Panc1 (cell line): ENCODE measurements around the gene ZFTA. TPM values are rescaled to one million over a fixed set of nuclear protein-coding genes. Genes with fewer than 3 reads are reported as not detected.

Experiments
- ATAC-seq: fragments of 200-7000 bp; cut with Tn5 transposase; 2 replicates; pipeline ENCODE4 v1.9.1; 2020; ENCODE audit warnings: mild to moderate bottlenecking, moderate library complexity
- BruUV-seq: library from RNA; stranded (reverse); fragments of 400-500 nt; replicated peaks from 2 replicates; lab custom pipeline; 2021; lab: Mats Ljungman, UMichigan
- CTCF ChIA-PET: fragments of 300-600 bp; sonication (Branson Sonifier 250); formaldehyde crosslinking; loops from one replicate; lab custom pipeline; 2022; ENCODE audit warnings: antibody characterized with exemption; lab: Charles Lee
- POLR2A ChIA-PET: fragments of 300-600 bp; sonication (Branson Sonifier 250); formaldehyde crosslinking; loops from one replicate; lab custom pipeline; 2022; ENCODE audit warnings: antibody characterized with exemption; lab: Charles Lee
- DNase-seq: peaks from one replicate; pipeline ENCODE4 v3.0.0-alpha.2; 2010; ENCODE audit warnings: low read depth, low spot score
- H3K27ac ChIP-seq: 2 replicates; pipeline ENCODE4 v1.5.1; 2011; ENCODE audit warnings: mild to moderate bottlenecking, low read length, inconsistent platforms
- H3K27me3 ChIP-seq: fragments of 200-500 bp; sonication (Bioruptor generic); 2 replicates; pipeline ENCODE4 v1.6.0; 2014; ENCODE audit warnings: low read length, inconsistent platforms; ENCODE audit not compliant: control insufficient read depth, insufficient read depth
- H3K36me3 ChIP-seq: fragments of 200-500 bp; sonication (Bioruptor generic); 2 replicates; pipeline ENCODE4 v1.5.1; 2014; ENCODE audit warnings: inconsistent platforms, mild to moderate bottlenecking, low read length, moderate library complexity; ENCODE audit not compliant: control insufficient read depth, insufficient read depth
- H3K4me1 ChIP-seq: 2 replicates; pipeline ENCODE4 v1.5.1; 2011; ENCODE audit warnings: inconsistent platforms, mild to moderate bottlenecking, low read length, moderate library complexity; ENCODE audit not compliant: control insufficient read depth, insufficient read depth
- H3K4me3 ChIP-seq, 2 experiments: 2 replicates each; pipeline ENCODE4 v1.5.1; 2011 to 2012; ENCODE audit warnings: low read depth in 2 of 2, low read length in 2 of 2, mild to moderate bottlenecking in 2 of 2, inconsistent platforms in 1 of 2, moderate library complexity in 1 of 2
- H3K9me3 ChIP-seq: fragments of 200-500 bp; sonication (Bioruptor generic); 2 replicates; pipeline ENCODE4 v1.5.1; 2014; ENCODE audit warnings: low read depth, mild to moderate bottlenecking, inconsistent platforms, low read length, moderate library complexity; ENCODE audit not compliant: control insufficient read depth, insufficient read depth
- POLR2AphosphoS5 ChIP-seq: IDR thresholded peaks from 2 replicates; pipeline ENCODE4 v1.6.1; 2012; ENCODE audit warnings: mild to moderate bottlenecking, low read depth, low read length, moderate library complexity
- SIN3A ChIP-seq: IDR thresholded peaks from 2 replicates; pipeline ENCODE4 v1.6.1; 2012; ENCODE audit warnings: low read depth, mild to moderate bottlenecking, low read length, moderate library complexity, borderline replicate concordance; ENCODE audit not compliant: insufficient read depth
- TCF7L2 ChIP-seq: IDR thresholded peaks from 2 replicates; pipeline ENCODE4 v1.6.1; 2011; ENCODE audit warnings: mild to moderate bottlenecking, low read depth, low read length, inconsistent platforms
- in situ Hi-C: cut with HindIII; loops from 2 replicates; pipeline ENCODE4 v1.10.0; 2016; ENCODE audit warnings: low sequenced_read_pairs, low pct_unique_long_range_greater_than_20kb
- intact Hi-C: fragments of 100-400 bp; cut with micrococcal nuclease; formaldehyde crosslinking; loops from one replicate; pipeline ENCODE4 v1.10.0; 2022; ENCODE audit not compliant: unreplicated experiment
- total RNA-seq: library from RNA; stranded (reverse); gene quantifications from one replicate; pipeline ENCODE4 v1.2.1, GENCODE V29; 2021; ENCODE audit not compliant: unreplicated experiment
- TF ChIP-seq, protein P1 (sequence below): fragments of 450-650 bp; IDR thresholded peaks from 2 replicates; pipeline ENCODE4 v1.5.1; 2017; ENCODE audit warnings: mild to moderate bottlenecking
- TF ChIP-seq, protein P2 (sequence below), 2 experiments: IDR thresholded peaks; 2 replicates each; pipeline ENCODE4 v1.6.1; 2011 to 2012; ENCODE audit warnings: low read depth in 2 of 2, control low read depth in 1 of 2, low read length in 1 of 2, mild to moderate bottlenecking in 1 of 2, moderate library complexity in 1 of 2; ENCODE audit not compliant: insufficient read depth in 1 of 2

The ZFTA gene
- total RNA-seq, 1 experiment from 2014 or later, result 16.1 TPM

DNA sequence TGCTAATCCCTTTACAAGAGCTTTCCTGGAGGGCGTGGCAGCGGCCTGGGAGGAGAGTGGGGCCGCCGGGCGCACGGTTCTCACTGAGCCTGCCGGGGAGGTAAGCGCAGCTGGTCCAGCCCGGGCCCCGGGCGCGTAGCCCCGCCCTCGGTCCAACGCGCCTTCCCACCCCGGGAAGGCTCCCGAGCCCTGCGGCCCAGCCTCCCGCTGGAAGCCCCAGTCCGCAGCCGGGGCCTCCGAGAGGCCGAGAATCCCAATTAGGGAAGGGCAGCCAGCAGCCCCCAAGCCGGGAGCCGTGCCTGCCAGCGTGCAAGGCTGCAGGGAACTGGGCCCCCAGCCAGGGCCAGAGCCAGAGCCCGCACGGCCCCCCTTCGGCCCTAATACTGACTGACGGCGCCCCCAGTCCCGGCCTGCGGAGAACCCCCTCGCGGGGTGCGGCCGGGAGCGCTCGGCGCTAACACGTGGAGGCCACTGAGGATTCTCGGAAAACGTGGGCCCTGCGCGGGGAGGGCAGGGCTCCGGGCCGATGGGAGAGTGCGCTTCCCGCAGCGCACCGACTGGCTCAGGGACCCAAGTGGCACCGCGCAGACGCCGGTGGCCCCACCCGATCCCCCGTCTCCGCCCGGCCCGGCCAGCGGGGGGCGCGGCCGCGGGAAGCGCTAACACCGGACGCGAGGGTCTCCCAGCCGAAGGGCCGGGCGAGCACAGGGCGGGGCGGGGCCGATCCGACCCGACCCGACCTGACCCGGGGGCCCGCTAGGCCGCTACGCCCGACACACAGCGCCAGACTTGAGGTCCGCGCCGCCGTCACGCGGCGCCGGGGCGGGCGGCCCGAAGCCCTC, 5.7 kb downstream of the ZFTA start:
- in situ Hi-C loops (no loop called here), intact Hi-C loops (loop anchor here (10.0 kb wide), 1 partner anchor 72 kb away; the partner anchor contains the start of gene MARK2)
- no peaks in the 10 kb centered on the region for H3K9me3 ChIP-seq
- DNase-seq (no peak), ATAC-seq (no peak)
- H3K36me3 ChIP-seq, result peaks cover 13% of the 10 kb centered on the region; the same call in 1 of the 2 replicates
- no peaks in the 10 kb centered on the region for H3K27me3 ChIP-seq
- ChIA-PET POLR2A (no interaction called here), CTCF (no interaction called here)
- BruUV-seq, result no TSS peak
- peaks cover 8% of the 10 kb centered on the region for H3K4me1 ChIP-seq
- TF ChIP-seq, protein P1, sequence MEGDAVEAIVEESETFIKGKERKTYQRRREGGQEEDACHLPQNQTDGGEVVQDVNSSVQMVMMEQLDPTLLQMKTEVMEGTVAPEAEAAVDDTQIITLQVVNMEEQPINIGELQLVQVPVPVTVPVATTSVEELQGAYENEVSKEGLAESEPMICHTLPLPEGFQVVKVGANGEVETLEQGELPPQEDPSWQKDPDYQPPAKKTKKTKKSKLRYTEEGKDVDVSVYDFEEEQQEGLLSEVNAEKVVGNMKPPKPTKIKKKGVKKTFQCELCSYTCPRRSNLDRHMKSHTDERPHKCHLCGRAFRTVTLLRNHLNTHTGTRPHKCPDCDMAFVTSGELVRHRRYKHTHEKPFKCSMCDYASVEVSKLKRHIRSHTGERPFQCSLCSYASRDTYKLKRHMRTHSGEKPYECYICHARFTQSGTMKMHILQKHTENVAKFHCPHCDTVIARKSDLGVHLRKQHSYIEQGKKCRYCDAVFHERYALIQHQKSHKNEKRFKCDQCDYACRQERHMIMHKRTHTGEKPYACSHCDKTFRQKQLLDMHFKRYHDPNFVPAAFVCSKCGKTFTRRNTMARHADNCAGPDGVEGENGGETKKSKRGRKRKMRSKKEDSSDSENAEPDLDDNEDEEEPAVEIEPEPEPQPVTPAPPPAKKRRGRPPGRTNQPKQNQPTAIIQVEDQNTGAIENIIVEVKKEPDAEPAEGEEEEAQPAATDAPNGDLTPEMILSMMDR, result no peak
- H3K4me3 ChIP-seq, result no peak overlapping the region
- H3K27ac ChIP-seq, result no peak overlapping the region

DNA sequence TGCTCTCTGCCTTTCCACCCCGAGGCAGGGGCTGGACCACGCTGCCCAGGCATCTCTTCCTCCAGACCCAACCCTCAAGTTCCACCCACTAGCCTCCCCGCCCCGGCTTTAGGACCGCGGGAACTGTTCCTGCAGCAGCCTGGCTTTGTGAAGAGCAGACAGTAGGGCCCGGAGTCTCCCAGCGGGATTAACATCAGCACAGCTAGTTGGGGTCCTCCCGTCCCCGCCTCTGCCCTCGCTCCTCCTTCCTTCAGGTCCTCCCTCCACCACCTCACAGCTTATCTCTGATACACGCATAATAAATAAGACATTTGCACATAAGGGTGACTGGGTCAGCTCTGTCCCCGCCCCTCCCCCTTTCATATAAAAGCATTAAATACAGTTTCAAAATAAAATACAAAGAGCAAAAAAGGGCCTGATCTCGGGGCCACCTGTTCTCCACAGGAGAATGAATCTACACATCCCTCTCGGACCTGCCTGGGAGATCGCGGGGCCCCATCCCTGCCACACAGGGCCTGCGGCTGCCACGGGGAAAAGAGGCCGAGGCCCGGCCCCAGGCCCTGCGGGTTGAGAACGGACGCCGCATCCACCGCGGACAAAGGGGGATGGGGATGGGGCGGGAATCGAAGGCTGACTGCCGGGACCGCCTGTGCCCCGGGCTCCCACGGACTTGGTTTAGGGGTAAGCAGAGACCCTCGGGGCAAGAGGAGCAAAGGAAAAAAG, 6.5 kb downstream of the ZFTA start:
- ATAC-seq (0 out of 2 replicates have a peak, but pooled peaks have one; percentile 24), DNase-seq (no peak)
- Histone ChIP-seq H3K27ac (no peak overlapping the region), H3K36me3 (peaks cover 9% of the 10 kb centered on the region), H3K27me3 (no peaks in the 10 kb centered on the region), H3K4me1 (peaks cover 5% of the 10 kb centered on the region), H3K4me3 (no peak overlapping the region), H3K9me3 (no peaks in the 10 kb centered on the region)
- TF ChIP-seq, protein P1, result no peak
- no peak for TF ChIP-seq TCF7L2
- TF ChIP-seq POLR2AphosphoS5, result no peak; the same call in 1 of the 2 replicates
- TF ChIP-seq SIN3A, result no peak
- TF ChIP-seq, protein P2, sequence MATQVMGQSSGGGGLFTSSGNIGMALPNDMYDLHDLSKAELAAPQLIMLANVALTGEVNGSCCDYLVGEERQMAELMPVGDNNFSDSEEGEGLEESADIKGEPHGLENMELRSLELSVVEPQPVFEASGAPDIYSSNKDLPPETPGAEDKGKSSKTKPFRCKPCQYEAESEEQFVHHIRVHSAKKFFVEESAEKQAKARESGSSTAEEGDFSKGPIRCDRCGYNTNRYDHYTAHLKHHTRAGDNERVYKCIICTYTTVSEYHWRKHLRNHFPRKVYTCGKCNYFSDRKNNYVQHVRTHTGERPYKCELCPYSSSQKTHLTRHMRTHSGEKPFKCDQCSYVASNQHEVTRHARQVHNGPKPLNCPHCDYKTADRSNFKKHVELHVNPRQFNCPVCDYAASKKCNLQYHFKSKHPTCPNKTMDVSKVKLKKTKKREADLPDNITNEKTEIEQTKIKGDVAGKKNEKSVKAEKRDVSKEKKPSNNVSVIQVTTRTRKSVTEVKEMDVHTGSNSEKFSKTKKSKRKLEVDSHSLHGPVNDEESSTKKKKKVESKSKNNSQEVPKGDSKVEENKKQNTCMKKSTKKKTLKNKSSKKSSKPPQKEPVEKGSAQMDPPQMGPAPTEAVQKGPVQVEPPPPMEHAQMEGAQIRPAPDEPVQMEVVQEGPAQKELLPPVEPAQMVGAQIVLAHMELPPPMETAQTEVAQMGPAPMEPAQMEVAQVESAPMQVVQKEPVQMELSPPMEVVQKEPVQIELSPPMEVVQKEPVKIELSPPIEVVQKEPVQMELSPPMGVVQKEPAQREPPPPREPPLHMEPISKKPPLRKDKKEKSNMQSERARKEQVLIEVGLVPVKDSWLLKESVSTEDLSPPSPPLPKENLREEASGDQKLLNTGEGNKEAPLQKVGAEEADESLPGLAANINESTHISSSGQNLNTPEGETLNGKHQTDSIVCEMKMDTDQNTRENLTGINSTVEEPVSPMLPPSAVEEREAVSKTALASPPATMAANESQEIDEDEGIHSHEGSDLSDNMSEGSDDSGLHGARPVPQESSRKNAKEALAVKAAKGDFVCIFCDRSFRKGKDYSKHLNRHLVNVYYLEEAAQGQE (IDR thresholded peaks at IDR 0.05; ENCODE audit: insufficient read depth in 1 of 2, low read depth in 2 of 2, low read length in 1 of 2), result no peak
- BruUV-seq, result TSS peak; percentile 63
- ChIA-PET CTCF (no interaction called here), POLR2A (no interaction called here)
- intact Hi-C loops, result loop anchor here (10.0 kb wide), 1 partner anchor 73 kb away; the partner anchor contains the start of gene MARK2
- in situ Hi-C loops, result no loop called here
